Nephron progenitor cell (in vitro differentiated cells): ENCODE data around the gene LGI1.

Experiments used
- DNase-seq: peaks from one replicate; pipeline ENCODE4 v3.0.0; 2021
- H3K27ac Mint-ChIP-seq: 2 replicates; pipeline ENCODE4 v1.8.0; 2021; ENCODE audit warnings: mild to moderate bottlenecking, moderate library complexity, mixed read lengths
- H3K27me3 Mint-ChIP-seq: 2 replicates; pipeline ENCODE4 v1.8.0; 2021; ENCODE audit warnings: mild to moderate bottlenecking, low read depth, mixed read lengths; ENCODE audit not compliant: poor library complexity
- H3K36me3 Mint-ChIP-seq: 2 replicates; pipeline ENCODE4 v1.8.0; 2021; ENCODE audit warnings: low read depth, mixed read lengths
- H3K4me1 Mint-ChIP-seq: 2 replicates; pipeline ENCODE4 v1.8.0; 2021; ENCODE audit warnings: mixed read lengths
- H3K4me3 Mint-ChIP-seq: 2 replicates; pipeline ENCODE4 v1.8.0; 2021; ENCODE audit warnings: mild to moderate bottlenecking, moderate library complexity, mixed read lengths
- H3K9me3 Mint-ChIP-seq: 2 replicates; pipeline ENCODE4 v1.8.0; 2021; ENCODE audit warnings: mild to moderate bottlenecking, moderate library complexity, mixed read lengths
- CTCF ChIP-seq: fragments of 200-600 bp; sonication (generic); IDR thresholded peaks from 2 replicates; pipeline ENCODE4 v1.5.0; 2021; ENCODE audit warnings: antibody characterized with exemption

Gene LGI1

GRCh38 chr10:93773705-93774104 is 16.0 kb downstream of the LGI1 start:
- H3K27me3 Mint-ChIP-seq, result peaks cover 7% of the 10 kb centered on the region
- H3K27ac Mint-ChIP-seq, result no peak overlapping the region
- H3K4me1 Mint-ChIP-seq, result peaks cover 25% of the 10 kb centered on the region
- no peak overlapping the region for H3K4me3 Mint-ChIP-seq
- no peak for TF ChIP-seq CTCF
- H3K36me3 Mint-ChIP-seq, result no peaks in the 10 kb centered on the region
- no peaks in the 10 kb centered on the region for H3K9me3 Mint-ChIP-seq
- no peak for DNase-seq

DNA sequence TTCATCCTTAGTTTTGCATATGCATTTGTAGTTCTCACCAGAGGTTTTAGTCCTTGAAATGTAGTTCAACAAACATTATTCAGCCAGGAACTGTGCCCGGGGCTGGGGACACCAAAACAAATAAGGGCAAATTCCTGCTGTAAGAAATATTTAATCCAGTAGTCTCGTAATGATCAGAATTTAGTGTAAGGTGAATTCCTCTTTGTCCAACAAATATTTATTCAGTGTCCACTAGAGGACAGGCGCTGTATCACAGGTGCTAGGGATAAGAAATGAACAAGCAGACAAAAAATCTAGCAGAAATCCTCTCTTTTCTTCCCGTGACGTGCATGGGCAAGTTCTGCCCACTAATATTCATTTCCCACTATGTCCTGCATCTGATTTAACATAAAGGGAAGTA is 17.6 kb downstream of the LGI1 start:
- Mint-ChIP-seq H3K4me1 (peaks cover 16% of the 10 kb centered on the region), H3K4me3 (no peak overlapping the region), H3K9me3 (no peaks in the 10 kb centered on the region), H3K27me3 (peaks cover 8% of the 10 kb centered on the region), H3K36me3 (no peaks in the 10 kb centered on the region), H3K27ac (no peak overlapping the region)
- DNase-seq, result no peak
- TF ChIP-seq CTCF, result no peak

GRCh38 chr10:93777092-93777491 is 19.4 kb downstream of the LGI1 start:
- Mint-ChIP-seq H3K27ac (no peak overlapping the region), H3K4me3 (no peak overlapping the region)
- DNase-seq, result no peak

GRCh38 chr10:93784059-93784458 is 26.3 kb downstream of the LGI1 start:
- H3K27me3 Mint-ChIP-seq, result peaks cover 8% of the 10 kb centered on the region
- H3K27ac Mint-ChIP-seq, result no peak overlapping the region
- H3K9me3 Mint-ChIP-seq, result no peaks in the 10 kb centered on the region
- H3K4me3 Mint-ChIP-seq, result no peak overlapping the region
- H3K4me1 Mint-ChIP-seq, result peaks cover 12% of the 10 kb centered on the region
- H3K36me3 Mint-ChIP-seq, result no peaks in the 10 kb centered on the region
- DNase-seq, result no peak
- no peak for TF ChIP-seq CTCF

More at GRCh38 chr10:93777092-93777491, 19.4 kb downstream of the LGI1 start:
- Mint-ChIP-seq H3K27me3 (peaks cover 12% of the 10 kb centered on the region), H3K36me3 (no peaks in the 10 kb centered on the region), H3K4me1 (peaks cover 6% of the 10 kb centered on the region), H3K9me3 (no peaks in the 10 kb centered on the region)
- no peak for TF ChIP-seq CTCF

GRCh38 chr10:93788413-93789208 is 30.9 kb downstream of the LGI1 start:
- Mint-ChIP-seq H3K27ac (no peak overlapping the region), H3K27me3 (peaks cover 9% of the 10 kb centered on the region), H3K4me3 (no peak overlapping the region), H3K4me1 (peaks cover 30% of the 10 kb centered on the region), H3K36me3 (no peaks in the 10 kb centered on the region), H3K9me3 (no peaks in the 10 kb centered on the region)
- DNase-seq, result no peak
- TF ChIP-seq CTCF, result no peak

GRCh38 chr10:93790439-93790838 is 32.7 kb downstream of the LGI1 start:
- DNase-seq, result no peak
- Mint-ChIP-seq H3K4me1 (peaks cover 30% of the 10 kb centered on the region), H3K27ac (peak overlapping the region; percentile 68)

More at GRCh38 chr10:93790439-93790838, 32.7 kb downstream of the LGI1 start:
- no peaks in the 10 kb centered on the region for H3K9me3 Mint-ChIP-seq
- no peaks in the 10 kb centered on the region for H3K36me3 Mint-ChIP-seq
- peaks cover 9% of the 10 kb centered on the region for H3K27me3 Mint-ChIP-seq
- no peak overlapping the region for H3K4me3 Mint-ChIP-seq
- TF ChIP-seq CTCF, result no peak
